Liver (tissue), 9 donors: ENCODE measurements around the gene PRC1. TPM values are rescaled to one million over a fixed set of nuclear protein-coding genes. Genes with fewer than 3 reads are reported as not detected.

Experiments used
- DNase-seq: peaks from one replicate; pipeline ENCODE4 v3.0.0-alpha.2; 2017; ENCODE audit warnings: low spot score
- H3K27ac ChIP-seq, 2 donors: one replicate each; pipeline ENCODE4 v1.7.0; 2013; ENCODE audit warnings: inconsistent platforms in 2 of 2, low read length in 2 of 2, control low read depth in 1 of 2, low read depth in 1 of 2, mild to moderate bottlenecking in 1 of 2
- H3K27me3 ChIP-seq, 4 donors: one replicate each; pipeline versions ENCODE4 v1.6.1 to v1.7.0; 2013; ENCODE audit warnings: low read length in 3 of 4, inconsistent platforms in 1 of 4, mild to moderate bottlenecking in 1 of 4, moderate library complexity in 1 of 4; ENCODE audit not compliant: control insufficient read depth in 4 of 4, insufficient read depth in 4 of 4
- H3K36me3 ChIP-seq, 4 donors: one replicate each; pipeline versions ENCODE4 v1.6.1 to v1.7.0; 2013; ENCODE audit warnings: low read length in 3 of 4, mild to moderate bottlenecking in 3 of 4, low read depth in 1 of 4, moderate library complexity in 1 of 4; ENCODE audit not compliant: control insufficient read depth in 4 of 4, insufficient read depth in 3 of 4
- H3K4me1 ChIP-seq, 4 donors: one replicate each; pipeline versions ENCODE4 v1.6.1 to v1.7.0; 2013; ENCODE audit warnings: low read length in 3 of 4, mild to moderate bottlenecking in 3 of 4, moderate library complexity in 1 of 4; ENCODE audit not compliant: control insufficient read depth in 4 of 4, insufficient read depth in 4 of 4
- H3K4me3 ChIP-seq, 3 donors: one replicate each; pipeline versions ENCODE4 v1.6.1 to v1.7.0; 2013; ENCODE audit warnings: low read length in 3 of 3, control low read depth in 1 of 3, low read depth in 1 of 3, mild to moderate bottlenecking in 1 of 3
- H3K9ac ChIP-seq, 2 donors: one replicate each; pipeline ENCODE4 v1.7.0; 2013; ENCODE audit warnings: low read length in 2 of 2, mild to moderate bottlenecking in 2 of 2, moderate library complexity in 2 of 2, control low read depth in 1 of 2, low read depth in 1 of 2
- H3K9me3 ChIP-seq, 4 donors: one replicate each; pipeline versions ENCODE4 v1.6.1 to v1.7.0; 2013; ENCODE audit warnings: low read length in 3 of 4; ENCODE audit not compliant: control insufficient read depth in 4 of 4
- EGR1 ChIP-seq, 2 donors: IDR thresholded peaks; 2 replicates each; pipeline ENCODE4 v1.6.1; 2016 to 2018; ENCODE audit warnings: antibody characterized with exemption in 2 of 2, low read depth in 2 of 2
- FOXA1 ChIP-seq: IDR thresholded peaks from 2 replicates; pipeline ENCODE4 v1.6.1; 2016; ENCODE audit warnings: antibody characterized with exemption
- FOXA2 ChIP-seq: IDR thresholded peaks from 2 replicates; pipeline ENCODE4 v1.6.1; 2016; ENCODE audit warnings: antibody characterized with exemption
- GABPA ChIP-seq, 2 donors: IDR thresholded peaks in 1 of 2; conservative IDR thresholded peaks in 1 of 2; 2 replicates each; pipeline ENCODE4 v1.6.1; 2016; ENCODE audit warnings: antibody characterized with exemption in 2 of 2, mild to moderate bottlenecking in 1 of 2, moderate library complexity in 1 of 2
- HNF4A ChIP-seq, 2 donors: conservative IDR thresholded peaks; 2 replicates each; pipeline ENCODE4 v1.6.1; 2016; ENCODE audit warnings: antibody characterized with exemption in 2 of 2, mild to moderate bottlenecking in 2 of 2
- HNF4G ChIP-seq: IDR thresholded peaks from 2 replicates; pipeline ENCODE4 v1.6.1; 2016; ENCODE audit warnings: antibody characterized with exemption
- JUND ChIP-seq, 2 donors: IDR thresholded peaks; 2 replicates each; pipeline ENCODE4 v1.6.1; 2016; ENCODE audit warnings: antibody characterized with exemption in 2 of 2
- NR2F2 ChIP-seq: IDR thresholded peaks from 2 replicates; pipeline ENCODE4 v1.6.1; 2016; ENCODE audit warnings: antibody characterized with exemption
- RAD21 ChIP-seq, 2 donors: IDR thresholded peaks; 2 replicates each; pipeline ENCODE4 v1.6.1; 2016; ENCODE audit warnings: antibody characterized with exemption in 2 of 2, mild to moderate bottlenecking in 2 of 2
- RXRA ChIP-seq, 2 donors: IDR thresholded peaks; 2 replicates each; pipeline ENCODE4 v1.6.1; 2017 to 2018; ENCODE audit warnings: antibody characterized with exemption in 2 of 2, mild to moderate bottlenecking in 1 of 2
- SP1 ChIP-seq: IDR thresholded peaks from 2 replicates; pipeline ENCODE4 v1.6.1; 2018; ENCODE audit warnings: antibody characterized with exemption, mild to moderate bottlenecking
- TAF1 ChIP-seq: conservative IDR thresholded peaks from 2 replicates; pipeline ENCODE4 v1.6.1; 2016; ENCODE audit warnings: antibody characterized with exemption, mild to moderate bottlenecking
- YY1 ChIP-seq: IDR thresholded peaks from 2 replicates; pipeline ENCODE4 v1.6.1; 2016; ENCODE audit warnings: antibody characterized with exemption, mild to moderate bottlenecking
- WGBS: extraction: QIAGEN DNeasy Blood & Tissue Kit; methylation state at CpG from one replicate; pipeline ENCODE4 v1.1.7; 2013; 5-methylcytosine and 5-hydroxymethylcytosine counted together
- polyA plus RNA-seq, 2 donors: library from polyadenylated mRNA; stranded (reverse) in 1 of 2; unstranded in 1 of 2; fragments of 200-250 nt in 1 of 2; fragments of >200 nt in 1 of 2; fragmentation: Nextera tagmentation in 1 of 2; extraction: Ambion mirVana in 1 of 2; gene quantifications; one replicate each; pipeline versions ENCODE4 v1.2.1 to v1.2.3, GENCODE V29; 2013 to 2015
- total RNA-seq, 2 donors: library from RNA; depleted of rRNA; stranded (reverse); fragments of >200 nt; gene quantifications; one replicate each; pipeline ENCODE4 v1.2.3, GENCODE V29; 2014
- TF ChIP-seq, protein P1 (sequence below): fragments of 150-350 bp; IDR thresholded peaks from 2 replicates; pipeline ENCODE4 v1.5.1; 2017; ENCODE audit warnings: improper control_type of control experiment, low read depth, low read length; ENCODE audit not compliant: missing input control
- TF ChIP-seq, protein P2 (sequence below): IDR thresholded peaks from 2 replicates; pipeline ENCODE4 v1.6.1; 2016; ENCODE audit warnings: antibody characterized with exemption
- TF ChIP-seq, protein P3 (sequence below): IDR thresholded peaks from 2 replicates; pipeline ENCODE4 v1.6.1; 2016; ENCODE audit warnings: antibody characterized with exemption, mild to moderate bottlenecking
- TF ChIP-seq, protein P4 (sequence below): IDR thresholded peaks from 2 replicates; pipeline ENCODE4 v1.6.1; 2016; ENCODE audit warnings: antibody characterized with exemption
- TF ChIP-seq, protein P5 (sequence below): IDR thresholded peaks from 2 replicates; pipeline ENCODE4 v1.6.1; 2016; ENCODE audit warnings: antibody characterized with exemption
- donor health status: healthy.
- donor health status: healthy.
- donor health status: healthy.
- donor health status: healthy.
- donor health status: healthy.

The PRC1 gene
- total and polyA plus RNA-seq, 4 donors = 2.1 to 128 (median 5.6) TPM

DNA sequence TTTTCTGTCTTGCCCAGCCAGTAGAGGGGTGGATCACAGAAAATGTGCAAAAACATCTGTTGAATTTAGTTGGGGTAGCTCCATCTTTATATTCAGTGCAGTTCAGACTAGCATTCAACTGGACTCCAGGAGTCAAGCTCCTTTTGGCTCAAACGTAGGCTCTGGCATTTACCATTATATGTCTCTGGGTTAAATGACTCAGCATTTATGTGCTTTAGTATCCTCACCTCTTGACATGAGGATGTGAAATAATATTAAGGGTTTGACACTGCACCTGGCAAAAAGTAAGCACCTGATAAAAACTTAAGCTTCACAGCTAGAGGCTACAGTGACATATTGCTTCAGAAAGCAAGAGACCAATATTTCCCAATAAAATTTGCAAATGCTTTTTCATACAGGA, 14.8 kb downstream of the PRC1 start:
- DNase-seq = no peak
- Histone ChIP-seq H3K27ac (no peak overlapping the region), H3K36me3 (no peaks in the 10 kb centered on the region), H3K4me3 (no peak overlapping the region), H3K4me1 (no peaks in the 10 kb centered on the region), H3K9ac (no peak overlapping the region), H3K27me3 (no peaks in the 10 kb centered on the region), H3K9me3 (no peaks in the 10 kb centered on the region)
- 84% methylated on average over 1 of the region's 1 CpG for WGBS
- TF ChIP-seq FOXA1 (no peak), HNF4A (conservative IDR thresholded peaks at IDR 0.05) (no peak), JUND (IDR thresholded peaks at IDR 0.05) (no peak), RAD21 (IDR thresholded peaks at IDR 0.05) (no peak), SP1 (no peak), HNF4G (no peak), EGR1 (IDR thresholded peaks at IDR 0.05; ENCODE audit: low read depth in 2 of 2) (no peak), FOXA2 (no peak), NR2F2 (no peak), RXRA (IDR thresholded peaks at IDR 0.05) (no peak), TAF1 (no peak), YY1 (no peak), GABPA (IDR thresholded peaks at IDR 0.05 in 1 of 2, conservative IDR thresholded peaks at IDR 0.05 in 1 of 2) (no peak)
- TF ChIP-seq, protein P1, sequence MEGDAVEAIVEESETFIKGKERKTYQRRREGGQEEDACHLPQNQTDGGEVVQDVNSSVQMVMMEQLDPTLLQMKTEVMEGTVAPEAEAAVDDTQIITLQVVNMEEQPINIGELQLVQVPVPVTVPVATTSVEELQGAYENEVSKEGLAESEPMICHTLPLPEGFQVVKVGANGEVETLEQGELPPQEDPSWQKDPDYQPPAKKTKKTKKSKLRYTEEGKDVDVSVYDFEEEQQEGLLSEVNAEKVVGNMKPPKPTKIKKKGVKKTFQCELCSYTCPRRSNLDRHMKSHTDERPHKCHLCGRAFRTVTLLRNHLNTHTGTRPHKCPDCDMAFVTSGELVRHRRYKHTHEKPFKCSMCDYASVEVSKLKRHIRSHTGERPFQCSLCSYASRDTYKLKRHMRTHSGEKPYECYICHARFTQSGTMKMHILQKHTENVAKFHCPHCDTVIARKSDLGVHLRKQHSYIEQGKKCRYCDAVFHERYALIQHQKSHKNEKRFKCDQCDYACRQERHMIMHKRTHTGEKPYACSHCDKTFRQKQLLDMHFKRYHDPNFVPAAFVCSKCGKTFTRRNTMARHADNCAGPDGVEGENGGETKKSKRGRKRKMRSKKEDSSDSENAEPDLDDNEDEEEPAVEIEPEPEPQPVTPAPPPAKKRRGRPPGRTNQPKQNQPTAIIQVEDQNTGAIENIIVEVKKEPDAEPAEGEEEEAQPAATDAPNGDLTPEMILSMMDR = no peak
- TF ChIP-seq, protein P2, sequence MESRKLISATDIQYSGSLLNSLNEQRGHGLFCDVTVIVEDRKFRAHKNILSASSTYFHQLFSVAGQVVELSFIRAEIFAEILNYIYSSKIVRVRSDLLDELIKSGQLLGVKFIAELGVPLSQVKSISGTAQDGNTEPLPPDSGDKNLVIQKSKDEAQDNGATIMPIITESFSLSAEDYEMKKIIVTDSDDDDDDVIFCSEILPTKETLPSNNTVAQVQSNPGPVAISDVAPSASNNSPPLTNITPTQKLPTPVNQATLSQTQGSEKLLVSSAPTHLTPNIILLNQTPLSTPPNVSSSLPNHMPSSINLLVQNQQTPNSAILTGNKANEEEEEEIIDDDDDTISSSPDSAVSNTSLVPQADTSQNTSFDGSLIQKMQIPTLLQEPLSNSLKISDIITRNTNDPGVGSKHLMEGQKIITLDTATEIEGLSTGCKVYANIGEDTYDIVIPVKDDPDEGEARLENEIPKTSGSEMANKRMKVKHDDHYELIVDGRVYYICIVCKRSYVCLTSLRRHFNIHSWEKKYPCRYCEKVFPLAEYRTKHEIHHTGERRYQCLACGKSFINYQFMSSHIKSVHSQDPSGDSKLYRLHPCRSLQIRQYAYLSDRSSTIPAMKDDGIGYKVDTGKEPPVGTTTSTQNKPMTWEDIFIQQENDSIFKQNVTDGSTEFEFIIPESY = no peak
- TF ChIP-seq, protein P3, sequence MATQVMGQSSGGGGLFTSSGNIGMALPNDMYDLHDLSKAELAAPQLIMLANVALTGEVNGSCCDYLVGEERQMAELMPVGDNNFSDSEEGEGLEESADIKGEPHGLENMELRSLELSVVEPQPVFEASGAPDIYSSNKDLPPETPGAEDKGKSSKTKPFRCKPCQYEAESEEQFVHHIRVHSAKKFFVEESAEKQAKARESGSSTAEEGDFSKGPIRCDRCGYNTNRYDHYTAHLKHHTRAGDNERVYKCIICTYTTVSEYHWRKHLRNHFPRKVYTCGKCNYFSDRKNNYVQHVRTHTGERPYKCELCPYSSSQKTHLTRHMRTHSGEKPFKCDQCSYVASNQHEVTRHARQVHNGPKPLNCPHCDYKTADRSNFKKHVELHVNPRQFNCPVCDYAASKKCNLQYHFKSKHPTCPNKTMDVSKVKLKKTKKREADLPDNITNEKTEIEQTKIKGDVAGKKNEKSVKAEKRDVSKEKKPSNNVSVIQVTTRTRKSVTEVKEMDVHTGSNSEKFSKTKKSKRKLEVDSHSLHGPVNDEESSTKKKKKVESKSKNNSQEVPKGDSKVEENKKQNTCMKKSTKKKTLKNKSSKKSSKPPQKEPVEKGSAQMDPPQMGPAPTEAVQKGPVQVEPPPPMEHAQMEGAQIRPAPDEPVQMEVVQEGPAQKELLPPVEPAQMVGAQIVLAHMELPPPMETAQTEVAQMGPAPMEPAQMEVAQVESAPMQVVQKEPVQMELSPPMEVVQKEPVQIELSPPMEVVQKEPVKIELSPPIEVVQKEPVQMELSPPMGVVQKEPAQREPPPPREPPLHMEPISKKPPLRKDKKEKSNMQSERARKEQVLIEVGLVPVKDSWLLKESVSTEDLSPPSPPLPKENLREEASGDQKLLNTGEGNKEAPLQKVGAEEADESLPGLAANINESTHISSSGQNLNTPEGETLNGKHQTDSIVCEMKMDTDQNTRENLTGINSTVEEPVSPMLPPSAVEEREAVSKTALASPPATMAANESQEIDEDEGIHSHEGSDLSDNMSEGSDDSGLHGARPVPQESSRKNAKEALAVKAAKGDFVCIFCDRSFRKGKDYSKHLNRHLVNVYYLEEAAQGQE = no peak
- TF ChIP-seq, protein P4, sequence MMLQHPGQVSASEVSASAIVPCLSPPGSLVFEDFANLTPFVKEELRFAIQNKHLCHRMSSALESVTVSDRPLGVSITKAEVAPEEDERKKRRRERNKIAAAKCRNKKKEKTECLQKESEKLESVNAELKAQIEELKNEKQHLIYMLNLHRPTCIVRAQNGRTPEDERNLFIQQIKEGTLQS = no peak
- TF ChIP-seq, protein P5, sequence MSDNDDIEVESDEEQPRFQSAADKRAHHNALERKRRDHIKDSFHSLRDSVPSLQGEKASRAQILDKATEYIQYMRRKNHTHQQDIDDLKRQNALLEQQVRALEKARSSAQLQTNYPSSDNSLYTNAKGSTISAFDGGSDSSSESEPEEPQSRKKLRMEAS = no peak
